WTC11 (cell line): Measurements from ENCODE around the gene OTC. TPM values are rescaled to one million over a fixed set of nuclear protein-coding genes. Genes with fewer than 3 reads are reported as not detected.

Experiments used
- ATAC-seq: fragments of 200-7000 bp; cut with Tn5 transposase; 2 replicates; pipeline ENCODE4 v1.10.0; 2021; ENCODE audit warnings: mild to moderate bottlenecking, moderate library complexity
- CTCF ChIA-PET: fragments of 300-600 bp; sonication (Branson Sonifier 250); formaldehyde crosslinking; loops from one replicate; lab custom pipeline; 2021; ENCODE audit warnings: antibody characterized with exemption; lab: Charles Lee
- POLR2A ChIA-PET: fragments of 350-600 bp; sonication (Branson Sonifier 250); formaldehyde crosslinking; loops from one replicate; lab custom pipeline; 2021; ENCODE audit warnings: antibody characterized with exemption; lab: Charles Lee
- DNase-seq: peaks from one replicate; pipeline ENCODE4 v3.0.0; 2021; ENCODE audit warnings: low spot score
- H3K27ac Mint-ChIP-seq: 2 replicates; pipeline ENCODE4 v1.8.0; 2021; ENCODE audit warnings: mixed read lengths
- H3K27me3 Mint-ChIP-seq: 2 replicates; pipeline ENCODE4 v1.8.0; 2021; ENCODE audit warnings: low read depth, mild to moderate bottlenecking, moderate library complexity, mixed read lengths
- H3K36me3 Mint-ChIP-seq: 2 replicates; pipeline ENCODE4 v1.8.0; 2021; ENCODE audit warnings: mixed read lengths
- H3K4me1 Mint-ChIP-seq: 2 replicates; pipeline ENCODE4 v1.8.0; 2022; ENCODE audit warnings: mixed read lengths
- H3K4me3 Mint-ChIP-seq: 2 replicates; pipeline ENCODE4 v1.8.0; 2021; ENCODE audit warnings: mild to moderate bottlenecking, moderate library complexity, mixed read lengths
- H3K9me3 Mint-ChIP-seq: 2 replicates; pipeline ENCODE4 v1.8.0; 2021; ENCODE audit warnings: mixed read lengths
- ATF1 ChIP-seq: sonication (generic); formaldehyde crosslinking; IDR thresholded peaks from 2 replicates; pipeline ENCODE4 v1.8.1; 2023; ENCODE audit warnings: mild to moderate bottlenecking, moderate library complexity, missing genetic modification reagents
- CBFB ChIP-seq: sonication (generic); formaldehyde crosslinking; IDR thresholded peaks from 2 replicates; pipeline ENCODE4 v1.8.1; 2022; ENCODE audit warnings: mild to moderate bottlenecking, low read depth, missing genetic modification reagents
- CTCF ChIP-seq: fragments of 200-600 bp; IDR thresholded peaks from 2 replicates; pipeline ENCODE4 v1.8.0; 2022; ENCODE audit warnings: antibody characterized with exemption
- E2F4 ChIP-seq: sonication (generic); formaldehyde crosslinking; IDR thresholded peaks from 2 replicates; pipeline ENCODE4 v1.8.1; 2022; ENCODE audit warnings: low read depth, mild to moderate bottlenecking, moderate library complexity, missing genetic modification reagents, borderline replicate concordance
- ELF4 ChIP-seq: sonication (generic); formaldehyde crosslinking; IDR thresholded peaks from 2 replicates; pipeline ENCODE4 v1.8.1; 2022; ENCODE audit warnings: low read depth, mild to moderate bottlenecking, moderate library complexity, missing genetic modification reagents
- ESRRA ChIP-seq: sonication (generic); formaldehyde crosslinking; IDR thresholded peaks from 2 replicates; pipeline ENCODE4 v1.8.1; 2022; ENCODE audit warnings: mild to moderate bottlenecking, missing genetic modification reagents, borderline replicate concordance
- ETV6 ChIP-seq: sonication (generic); formaldehyde crosslinking; IDR thresholded peaks from 2 replicates; pipeline ENCODE4 v1.8.1; 2022; ENCODE audit warnings: mild to moderate bottlenecking, missing genetic modification reagents
- FOXK1 ChIP-seq: sonication (generic); formaldehyde crosslinking; IDR thresholded peaks from 2 replicates; pipeline ENCODE4 v1.8.0; 2022; ENCODE audit warnings: mild to moderate bottlenecking, moderate library complexity, missing genetic modification reagents
- HMGA2 ChIP-seq: fragments of 250-450 bp; sonication (Bioruptor Pico); IDR thresholded peaks from 2 replicates; pipeline ENCODE4 v1.4.0; 2021; ENCODE audit warnings: mild to moderate bottlenecking, moderate library complexity
- IRF2 ChIP-seq: sonication (generic); formaldehyde crosslinking; IDR thresholded peaks from 2 replicates; pipeline ENCODE4 v1.8.0; 2022; ENCODE audit warnings: low read depth, missing genetic modification reagents, borderline replicate concordance
- JAZF1 ChIP-seq: fragments of 250-450 bp; sonication (Bioruptor Pico); IDR thresholded peaks from 2 replicates; pipeline ENCODE4 v1.9.0; 2021; ENCODE audit warnings: moderate library complexity, mild to moderate bottlenecking, inconsistent platforms
- JUN ChIP-seq: sonication (generic); formaldehyde crosslinking; IDR thresholded peaks from 2 replicates; pipeline ENCODE4 v1.8.0; 2023; ENCODE audit warnings: mild to moderate bottlenecking, missing genetic modification reagents
- NFATC4 ChIP-seq: fragments of 250-450 bp; sonication (Bioruptor Pico); IDR thresholded peaks from 2 replicates; pipeline ENCODE4 v1.9.0; 2021; ENCODE audit warnings: mild to moderate bottlenecking
- NFE2L1 ChIP-seq: sonication (generic); formaldehyde crosslinking; IDR thresholded peaks from 2 replicates; pipeline ENCODE4 v1.8.1; 2023; ENCODE audit warnings: missing genetic modification reagents
- PRRX2 ChIP-seq: fragments of 250-450 bp; sonication (Bioruptor Pico); IDR thresholded peaks from 2 replicates; pipeline ENCODE4 v1.8.0; 2021; ENCODE audit warnings: mild to moderate bottlenecking
- RELA ChIP-seq: sonication (generic); formaldehyde crosslinking; IDR thresholded peaks from 2 replicates; pipeline ENCODE4 v1.8.1; 2022; ENCODE audit warnings: missing genetic modification reagents, mild to moderate bottlenecking, borderline replicate concordance
- SMAD3 ChIP-seq: sonication (generic); formaldehyde crosslinking; IDR thresholded peaks from 2 replicates; pipeline ENCODE4 v1.8.0; 2022; ENCODE audit warnings: missing genetic modification reagents, mild to moderate bottlenecking, borderline replicate concordance
- USF2 ChIP-seq: sonication (generic); formaldehyde crosslinking; IDR thresholded peaks from 2 replicates; pipeline ENCODE4 v1.8.1; 2023; ENCODE audit warnings: mild to moderate bottlenecking, missing genetic modification reagents, moderate library complexity
- ZMAT4 ChIP-seq: fragments of 250-450 bp; sonication (Bioruptor Pico); IDR thresholded peaks from 2 replicates; pipeline ENCODE4 v1.9.0; 2021; ENCODE audit warnings: mild to moderate bottlenecking
- ZNF121 ChIP-seq: sonication (generic); formaldehyde crosslinking; IDR thresholded peaks from 2 replicates; pipeline ENCODE4 v1.8.0; 2023; ENCODE audit warnings: missing genetic modification reagents
- ZNF232 ChIP-seq: sonication (generic); formaldehyde crosslinking; IDR thresholded peaks from 2 replicates; pipeline ENCODE4 v1.8.0; 2022; ENCODE audit warnings: mild to moderate bottlenecking, missing genetic modification reagents
- ZNF423 ChIP-seq: fragments of 250-450 bp; sonication (Bioruptor Pico); IDR thresholded peaks from 2 replicates; pipeline ENCODE4 v2.1.2; 2022; ENCODE audit warnings: mild to moderate bottlenecking, moderate library complexity
- total RNA-seq: library from RNA; stranded (reverse); gene quantifications from 3 replicates; pipeline ENCODE4 v1.2.3, GENCODE V29; 2021
- TF ChIP-seq, protein P1 (sequence below): sonication (generic); formaldehyde crosslinking; IDR thresholded peaks from 2 replicates; pipeline ENCODE4 v1.8.1; 2023; ENCODE audit warnings: mild to moderate bottlenecking, missing genetic modification reagents, borderline replicate concordance
- TF ChIP-seq, protein P2 (sequence below): sonication (generic); formaldehyde crosslinking; IDR thresholded peaks from 2 replicates; pipeline ENCODE4 v1.8.0; 2022; ENCODE audit warnings: mild to moderate bottlenecking, missing genetic modification reagents

Gene OTC
- total RNA-seq, 1 experiment from 2014 or later, result not detected

- Mint-ChIP-seq H3K27me3 (no peaks in the 10 kb centered on the region), H3K4me3 (no peak overlapping the region), H3K27ac (no peak overlapping the region), H3K4me1 (no peaks in the 10 kb centered on the region), H3K9me3 (peaks cover 5% of the 10 kb centered on the region), H3K36me3 (no peaks in the 10 kb centered on the region)
- no peak for DNase-seq
- POLR2A ChIA-PET, result no interaction called here
- TF ChIP-seq JUN (CRISPR knock-in tag) (no peak), ZMAT4 (CRISPR knock-in tag) (no peak), ZNF121 (CRISPR knock-in tag) (no peak), SMAD3 (CRISPR knock-in tag) (no peak), NFE2L1 (no peak), JAZF1 (no peak), ETV6 (CRISPR knock-in tag) (no peak), IRF2 (no peak)
- no peak for ATAC-seq
- CTCF ChIA-PET, result no interaction called here
Observed at GRCh38 chrX:38452603-38453002, 100.2 kb downstream of the OTC start.

GRCh38 chrX:38458071-38458470 is 105.7 kb downstream of the OTC start:
- Mint-ChIP-seq H3K4me1 (no peaks in the 10 kb centered on the region), H3K4me3 (no peak overlapping the region), H3K27ac (no peak overlapping the region), H3K36me3 (no peaks in the 10 kb centered on the region), H3K9me3 (peaks cover 22% of the 10 kb centered on the region), H3K27me3 (no peaks in the 10 kb centered on the region)
- no peak for DNase-seq
- ChIA-PET POLR2A (no interaction called here), CTCF (interaction anchor here (1.0 kb wide), 1 partner anchor 170 kb away, joined by 5 read pairs; no protein-coding TSS in a partner anchor)
- TF ChIP-seq FOXK1 (CRISPR knock-in tag), result no peak
- no peak for TF ChIP-seq HMGA2 (CRISPR knock-in tag)
- no peak for TF ChIP-seq E2F4 (CRISPR knock-in tag)
- no peak for TF ChIP-seq NFATC4 (CRISPR knock-in tag)
- no peak for ATAC-seq

GRCh38 chrX:38462257-38462656 is 109.9 kb downstream of the OTC start:
- H3K27me3 Mint-ChIP-seq, result no peaks in the 10 kb centered on the region; the same call in 1 of the 2 replicates
- peaks cover 17% of the 10 kb centered on the region for H3K9me3 Mint-ChIP-seq
- TF ChIP-seq ESRRA (CRISPR knock-in tag) (no peak), USF2 (CRISPR knock-in tag) (no peak), PRRX2 (CRISPR knock-in tag) (no peak), ATF1 (no peak), RELA (no peak), ZNF232 (CRISPR knock-in tag) (no peak), CBFB (CRISPR knock-in tag) (no peak), ZNF423 (CRISPR knock-in tag) (no peak), ELF4 (CRISPR knock-in tag) (no peak), CTCF (no peak)
- TF ChIP-seq, protein P1, sequence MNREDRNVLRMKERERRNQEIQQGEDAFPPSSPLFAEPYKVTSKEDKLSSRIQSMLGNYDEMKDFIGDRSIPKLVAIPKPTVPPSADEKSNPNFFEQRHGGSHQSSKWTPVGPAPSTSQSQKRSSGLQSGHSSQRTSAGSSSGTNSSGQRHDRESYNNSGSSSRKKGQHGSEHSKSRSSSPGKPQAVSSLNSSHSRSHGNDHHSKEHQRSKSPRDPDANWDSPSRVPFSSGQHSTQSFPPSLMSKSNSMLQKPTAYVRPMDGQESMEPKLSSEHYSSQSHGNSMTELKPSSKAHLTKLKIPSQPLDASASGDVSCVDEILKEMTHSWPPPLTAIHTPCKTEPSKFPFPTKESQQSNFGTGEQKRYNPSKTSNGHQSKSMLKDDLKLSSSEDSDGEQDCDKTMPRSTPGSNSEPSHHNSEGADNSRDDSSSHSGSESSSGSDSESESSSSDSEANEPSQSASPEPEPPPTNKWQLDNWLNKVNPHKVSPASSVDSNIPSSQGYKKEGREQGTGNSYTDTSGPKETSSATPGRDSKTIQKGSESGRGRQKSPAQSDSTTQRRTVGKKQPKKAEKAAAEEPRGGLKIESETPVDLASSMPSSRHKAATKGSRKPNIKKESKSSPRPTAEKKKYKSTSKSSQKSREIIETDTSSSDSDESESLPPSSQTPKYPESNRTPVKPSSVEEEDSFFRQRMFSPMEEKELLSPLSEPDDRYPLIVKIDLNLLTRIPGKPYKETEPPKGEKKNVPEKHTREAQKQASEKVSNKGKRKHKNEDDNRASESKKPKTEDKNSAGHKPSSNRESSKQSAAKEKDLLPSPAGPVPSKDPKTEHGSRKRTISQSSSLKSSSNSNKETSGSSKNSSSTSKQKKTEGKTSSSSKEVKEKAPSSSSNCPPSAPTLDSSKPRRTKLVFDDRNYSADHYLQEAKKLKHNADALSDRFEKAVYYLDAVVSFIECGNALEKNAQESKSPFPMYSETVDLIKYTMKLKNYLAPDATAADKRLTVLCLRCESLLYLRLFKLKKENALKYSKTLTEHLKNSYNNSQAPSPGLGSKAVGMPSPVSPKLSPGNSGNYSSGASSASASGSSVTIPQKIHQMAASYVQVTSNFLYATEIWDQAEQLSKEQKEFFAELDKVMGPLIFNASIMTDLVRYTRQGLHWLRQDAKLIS (CRISPR knock-in tag), result no peak
- TF ChIP-seq, protein P2, sequence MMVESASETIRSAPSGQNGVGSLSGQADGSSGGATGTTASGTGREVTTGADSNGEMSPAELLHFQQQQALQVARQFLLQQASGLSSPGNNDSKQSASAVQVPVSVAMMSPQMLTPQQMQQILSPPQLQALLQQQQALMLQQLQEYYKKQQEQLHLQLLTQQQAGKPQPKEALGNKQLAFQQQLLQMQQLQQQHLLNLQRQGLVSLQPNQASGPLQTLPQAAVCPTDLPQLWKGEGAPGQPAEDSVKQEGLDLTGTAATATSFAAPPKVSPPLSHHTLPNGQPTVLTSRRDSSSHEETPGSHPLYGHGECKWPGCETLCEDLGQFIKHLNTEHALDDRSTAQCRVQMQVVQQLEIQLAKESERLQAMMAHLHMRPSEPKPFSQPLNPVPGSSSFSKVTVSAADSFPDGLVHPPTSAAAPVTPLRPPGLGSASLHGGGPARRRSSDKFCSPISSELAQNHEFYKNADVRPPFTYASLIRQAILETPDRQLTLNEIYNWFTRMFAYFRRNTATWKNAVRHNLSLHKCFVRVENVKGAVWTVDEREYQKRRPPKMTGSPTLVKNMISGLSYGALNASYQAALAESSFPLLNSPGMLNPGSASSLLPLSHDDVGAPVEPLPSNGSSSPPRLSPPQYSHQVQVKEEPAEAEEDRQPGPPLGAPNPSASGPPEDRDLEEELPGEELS (CRISPR knock-in tag), result no peak
- H3K27ac Mint-ChIP-seq, result no peak overlapping the region
- DNase-seq, result no peak
- CTCF ChIA-PET, result no interaction called here
- ATAC-seq, result no peak
- H3K36me3 Mint-ChIP-seq, result no peaks in the 10 kb centered on the region
- H3K4me3 Mint-ChIP-seq, result no peak overlapping the region
- no peaks in the 10 kb centered on the region for H3K4me1 Mint-ChIP-seq
- POLR2A ChIA-PET, result no interaction called here
